Measurements from ENCODE around the gene ZNF569.
"Not testable (repeated sequence)": the region's sequence is repeated elsewhere in the genome, so short reads cannot be mapped to it uniquely, and the experiment has no call there.

Gene ZNF569

DNA sequence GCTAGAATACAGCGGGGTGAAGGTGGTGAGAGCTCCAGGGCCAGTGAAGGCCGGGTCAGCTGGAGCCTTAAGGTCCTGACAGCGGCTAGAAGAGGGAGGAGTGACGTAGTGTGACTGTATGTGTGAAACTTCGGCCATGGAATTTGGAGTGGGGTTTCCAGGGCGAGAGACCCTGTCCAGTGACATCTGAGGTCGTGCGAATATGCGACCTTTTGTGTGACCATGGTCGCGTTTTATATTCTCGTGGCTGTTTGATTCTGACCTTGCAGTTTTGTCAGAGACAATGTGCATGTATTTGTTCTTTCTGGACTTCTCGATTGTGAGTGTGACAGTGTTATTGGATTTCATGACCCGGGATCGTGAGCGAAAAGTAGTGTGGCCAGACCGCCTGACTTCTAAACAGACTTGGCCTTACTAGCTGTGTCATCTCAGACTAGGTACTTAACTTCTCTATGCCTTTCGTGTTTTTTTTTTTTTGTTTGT is 405 bp upstream of the ZNF569 start:
- DNase-seq (ENCODE audit: low read depth), result no peak

DNA sequence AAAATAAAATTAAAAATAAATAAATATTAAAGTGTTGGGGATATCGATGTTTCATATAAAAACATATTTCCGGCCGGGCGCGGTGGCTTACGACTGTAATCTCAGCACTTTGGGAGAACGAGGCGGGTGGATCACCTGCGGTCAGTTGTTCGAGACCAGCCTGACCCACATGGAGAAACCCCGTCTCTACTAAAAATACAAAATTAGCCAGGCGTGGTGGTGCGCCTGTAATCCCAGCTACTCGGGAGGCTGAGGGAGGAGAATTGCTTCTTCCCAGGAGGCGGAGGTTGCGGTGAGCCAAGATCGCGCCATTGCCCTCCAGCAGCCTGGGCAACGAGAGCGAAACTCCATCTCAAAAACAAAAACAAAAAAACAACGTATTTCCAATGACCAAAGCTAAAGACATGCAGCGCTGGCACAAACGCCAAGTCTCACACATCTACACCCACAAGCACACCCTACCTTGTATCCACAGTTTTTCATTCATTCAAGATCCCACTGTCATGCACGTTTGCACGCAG is 907 bp downstream of the ZNF569 start:
- no peak for DNase-seq (ENCODE audit: low read depth)
- TF ChIP-seq, protein P1, sequence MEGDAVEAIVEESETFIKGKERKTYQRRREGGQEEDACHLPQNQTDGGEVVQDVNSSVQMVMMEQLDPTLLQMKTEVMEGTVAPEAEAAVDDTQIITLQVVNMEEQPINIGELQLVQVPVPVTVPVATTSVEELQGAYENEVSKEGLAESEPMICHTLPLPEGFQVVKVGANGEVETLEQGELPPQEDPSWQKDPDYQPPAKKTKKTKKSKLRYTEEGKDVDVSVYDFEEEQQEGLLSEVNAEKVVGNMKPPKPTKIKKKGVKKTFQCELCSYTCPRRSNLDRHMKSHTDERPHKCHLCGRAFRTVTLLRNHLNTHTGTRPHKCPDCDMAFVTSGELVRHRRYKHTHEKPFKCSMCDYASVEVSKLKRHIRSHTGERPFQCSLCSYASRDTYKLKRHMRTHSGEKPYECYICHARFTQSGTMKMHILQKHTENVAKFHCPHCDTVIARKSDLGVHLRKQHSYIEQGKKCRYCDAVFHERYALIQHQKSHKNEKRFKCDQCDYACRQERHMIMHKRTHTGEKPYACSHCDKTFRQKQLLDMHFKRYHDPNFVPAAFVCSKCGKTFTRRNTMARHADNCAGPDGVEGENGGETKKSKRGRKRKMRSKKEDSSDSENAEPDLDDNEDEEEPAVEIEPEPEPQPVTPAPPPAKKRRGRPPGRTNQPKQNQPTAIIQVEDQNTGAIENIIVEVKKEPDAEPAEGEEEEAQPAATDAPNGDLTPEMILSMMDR (conservative IDR thresholded peaks at IDR 0.05; ENCODE audit: low read depth, low read length), result no peak
- H3K4me3 ChIP-seq (ENCODE audit: low read length), result peak overlapping the region; percentile 87

More for the DNA sequence above, 405 bp upstream of the ZNF569 start:
- TF ChIP-seq, protein P1 (conservative IDR thresholded peaks at IDR 0.05; ENCODE audit: low read depth, low read length), result no peak
- peak overlapping the region; percentile 87 for H3K4me3 ChIP-seq (ENCODE audit: low read length)

DNA sequence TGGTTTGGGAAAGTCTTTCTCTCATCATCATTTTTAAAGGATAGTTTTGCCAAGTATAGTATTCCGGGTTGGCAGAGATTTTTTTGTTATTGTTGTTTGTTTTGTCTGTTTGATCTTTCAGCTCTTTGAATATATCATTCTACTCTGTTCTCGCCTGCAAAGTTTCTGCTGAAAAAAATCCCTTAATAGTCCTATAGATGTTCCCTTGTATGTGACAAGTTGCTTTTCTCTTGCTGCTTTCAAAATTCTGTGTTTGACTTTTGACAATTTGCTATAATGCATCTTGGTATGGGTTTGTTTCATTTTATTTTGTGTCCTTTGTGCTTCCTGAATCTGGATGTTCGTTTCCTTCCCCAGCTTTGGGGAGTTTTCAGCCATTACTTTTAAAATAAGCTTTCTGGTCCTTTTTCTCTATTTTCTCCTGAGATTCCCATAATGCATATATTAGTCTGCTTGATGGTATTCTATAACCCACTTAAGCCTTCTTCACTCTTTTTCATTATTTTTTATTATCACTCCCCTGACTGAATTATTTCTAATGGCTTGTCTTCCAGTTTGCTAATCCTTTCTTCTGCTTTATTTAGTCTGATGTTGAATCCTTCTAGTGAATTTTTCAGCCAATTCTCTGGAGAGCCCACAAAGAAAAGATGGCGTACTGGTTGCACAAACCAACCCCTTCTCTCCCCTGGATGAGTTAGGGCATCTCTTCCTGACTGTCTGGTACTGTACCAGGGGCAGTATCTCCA is 14.6 kb downstream of the ZNF569 start:
- TF ChIP-seq, protein P1 (conservative IDR thresholded peaks at IDR 0.05; ENCODE audit: low read depth, low read length), result no peak
- H3K4me3 ChIP-seq (ENCODE audit: low read length), result no peak overlapping the region

DNA sequence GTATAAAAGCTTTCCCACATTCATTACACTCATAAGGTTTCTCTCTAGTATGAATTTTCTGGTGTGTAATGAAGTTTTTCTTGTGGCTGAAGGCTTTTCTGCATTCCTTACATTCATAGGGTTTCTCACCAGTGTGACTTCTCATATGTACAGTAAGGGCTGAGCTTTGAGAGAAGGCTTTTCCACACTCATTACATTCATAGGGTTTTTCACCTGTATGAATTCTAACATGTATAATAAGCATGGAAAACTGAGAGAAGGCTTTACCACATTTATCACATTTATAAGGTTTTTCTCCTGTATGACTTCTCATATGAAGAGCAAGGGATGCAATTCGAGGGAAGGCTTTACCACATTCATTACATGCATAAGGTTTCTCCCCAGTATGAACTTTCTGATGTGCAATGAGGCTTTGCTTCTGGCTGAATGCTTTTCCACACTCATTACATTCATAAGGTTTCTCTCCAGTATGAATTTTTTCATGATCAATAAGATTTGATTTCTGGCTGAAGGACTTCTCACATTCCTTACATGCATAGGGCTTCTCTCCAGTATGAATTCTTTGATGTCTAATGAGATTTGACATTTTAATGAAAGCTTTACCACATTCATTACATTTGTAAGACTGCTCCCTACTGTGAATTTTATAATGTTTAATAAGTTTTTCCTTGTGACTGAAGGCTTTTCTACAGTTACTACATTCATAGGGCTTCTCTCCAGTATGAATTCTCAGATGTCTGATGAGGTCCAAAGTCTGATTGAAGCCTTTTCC is 53.7 kb downstream of the ZNF569 start:
- no peak overlapping the region for H3K4me3 ChIP-seq (ENCODE audit: low read length)
- TF ChIP-seq, protein P1 (conservative IDR thresholded peaks at IDR 0.05; ENCODE audit: low read depth, low read length), result no peak
- no peak for DNase-seq (ENCODE audit: low read depth)

More for the DNA sequence above, 14.6 kb downstream of the ZNF569 start:
- DNase-seq (ENCODE audit: low read depth), result no peak

DNA sequence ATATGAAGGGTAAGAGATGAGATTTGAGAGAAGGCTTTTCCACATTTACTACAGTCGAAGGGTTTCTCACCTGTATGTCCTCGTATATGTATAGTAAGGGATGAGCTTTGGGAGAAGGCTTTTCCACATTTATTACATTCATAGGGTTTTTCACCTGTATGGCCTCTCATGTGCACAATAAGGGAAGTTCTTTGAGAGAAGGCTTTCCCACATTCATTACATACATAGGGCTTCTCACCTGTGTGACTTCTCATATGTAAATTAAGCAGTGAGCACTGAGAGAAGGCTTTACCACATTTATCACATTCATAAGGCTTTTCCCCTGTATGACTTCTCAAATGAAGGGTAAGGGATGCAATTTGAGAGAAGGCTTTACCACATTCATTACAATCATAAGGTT is 54.5 kb downstream of the ZNF569 start:
- no peak for DNase-seq (ENCODE audit: low read depth)
- TF ChIP-seq, protein P1 (conservative IDR thresholded peaks at IDR 0.05; ENCODE audit: low read depth, low read length), result no peak
- H3K4me3 ChIP-seq (ENCODE audit: low read length), result no peak overlapping the region

DNA sequence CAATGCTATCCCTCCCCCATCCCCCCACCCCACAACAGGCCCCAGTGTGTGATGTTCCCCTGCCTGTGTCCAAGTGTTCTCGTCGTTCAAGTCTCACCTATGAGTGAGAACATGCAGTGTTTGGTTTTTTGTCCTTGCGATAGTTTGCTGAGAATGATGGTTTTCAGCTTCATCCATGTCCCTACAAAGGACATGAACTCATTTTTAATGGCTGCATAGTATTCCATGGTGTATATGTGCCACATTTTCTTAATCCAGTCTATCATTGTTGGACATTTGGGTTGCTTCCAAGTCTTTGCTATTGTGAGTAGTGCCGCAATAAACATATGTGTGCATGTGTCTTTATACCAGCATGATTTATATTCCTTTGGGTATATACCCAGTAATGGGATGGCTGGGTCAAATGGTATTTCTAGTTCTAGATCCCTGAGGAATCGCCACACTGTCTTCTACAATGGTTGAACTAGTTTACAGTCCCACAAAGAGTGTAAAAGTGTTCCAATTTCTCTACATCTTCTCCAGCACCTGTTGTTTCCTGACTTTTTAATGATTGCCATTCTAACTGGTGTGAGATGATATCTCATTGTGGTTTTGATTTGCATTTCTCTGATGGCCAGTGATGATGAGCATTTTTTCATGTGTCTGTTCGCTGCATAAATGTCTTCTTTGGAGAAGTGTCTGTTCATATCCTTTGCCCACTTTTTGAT is 61.0 kb downstream of the ZNF569 start:
- not testable (repeated sequence) for DNase-seq (ENCODE audit: low read depth); H3K4me3 ChIP-seq (ENCODE audit: low read length)

DNA sequence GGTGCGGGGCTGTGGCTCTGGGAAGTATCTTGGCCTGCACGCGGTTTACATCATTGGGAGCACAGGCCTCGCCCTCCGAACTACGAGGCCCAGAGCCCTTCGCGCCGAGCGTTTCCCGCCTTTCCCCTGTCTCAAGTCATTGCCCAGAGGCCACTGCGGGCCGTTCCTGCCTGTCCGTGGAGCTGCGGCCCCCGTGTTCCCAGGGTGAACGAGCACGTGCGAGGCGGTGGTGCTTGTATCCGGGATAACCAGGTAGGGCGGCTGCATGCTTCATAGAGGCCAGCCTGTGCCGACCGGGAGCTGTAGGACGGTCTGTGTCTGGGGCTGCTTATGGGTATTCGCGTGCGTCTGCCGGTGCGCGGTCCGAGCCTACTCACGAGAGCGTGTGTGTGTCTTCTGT is 63.8 kb downstream of the ZNF569 start:
- H3K4me3 ChIP-seq (ENCODE audit: low read length), result no peak overlapping the region
- TF ChIP-seq, protein P1 (conservative IDR thresholded peaks at IDR 0.05; ENCODE audit: low read depth, low read length), result no peak
- DNase-seq (ENCODE audit: low read depth), result no peak
